Left hindlimb (tissue), 1 donor: Measurements from ENCODE around the gene DHDH.
"Not testable (repeated sequence)": the region's sequence is repeated elsewhere in the genome, so short reads cannot be mapped to it uniquely, and the experiment has no call there.

Experiments
- DNase-seq: peaks from one replicate; pipeline ENCODE4 v3.0.0-alpha.2; 2018

The DHDH gene

DNA sequence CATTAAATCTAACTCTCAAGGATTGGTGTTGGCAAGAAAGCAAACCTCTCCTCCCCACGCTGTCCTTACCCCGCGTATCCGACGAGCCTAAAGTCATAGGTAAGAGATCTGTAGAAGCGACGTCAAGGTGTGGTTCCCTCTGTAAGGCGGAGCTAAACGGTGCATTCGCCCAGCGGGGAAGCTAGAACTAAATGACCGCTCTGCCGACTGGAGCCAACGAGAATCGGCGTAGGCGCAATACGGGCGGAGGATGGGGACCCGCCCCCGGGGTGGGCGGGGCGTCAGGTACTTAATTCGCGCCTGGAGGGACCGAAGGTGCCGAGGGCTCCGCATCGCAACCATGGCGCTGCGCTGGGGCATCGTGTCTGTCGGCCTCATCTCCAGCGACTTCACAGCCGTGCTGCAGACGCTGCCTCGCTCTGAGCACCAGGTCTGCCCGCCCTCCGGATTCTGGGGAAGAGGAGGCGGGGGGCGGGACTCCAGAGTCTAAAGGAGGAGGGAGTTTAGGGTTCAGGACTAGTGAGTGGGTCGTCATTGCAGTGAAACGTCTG lies at the start of gene DHDH:
Gene DHDH, plus strand, starts transcription at position 318 of the 551 bp plus-strand sequence. Its CDS starts 23 bp downstream, at position 341.
- DNase-seq: peak; percentile 69

DNA sequence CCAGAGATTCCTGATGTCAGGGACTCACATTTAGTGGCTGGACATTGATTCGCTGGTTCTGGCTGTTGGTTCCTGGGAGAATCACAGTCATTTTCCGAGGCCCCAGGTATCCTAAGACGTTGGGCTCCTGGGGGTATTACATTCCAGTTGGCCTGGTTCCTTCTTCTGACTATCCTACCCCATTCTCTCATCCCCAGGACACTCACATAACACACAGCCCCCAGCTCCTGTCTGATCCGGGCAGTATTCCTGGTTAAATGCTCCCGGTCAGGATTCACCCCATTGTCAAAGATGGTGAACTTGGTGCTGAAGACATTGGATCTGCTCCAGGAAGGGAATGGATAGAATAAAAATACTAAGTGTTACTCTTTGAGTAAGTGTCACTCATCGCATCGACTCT lies 49.8 kb upstream of the DHDH start:
- DNase-seq: no peak

DNA sequence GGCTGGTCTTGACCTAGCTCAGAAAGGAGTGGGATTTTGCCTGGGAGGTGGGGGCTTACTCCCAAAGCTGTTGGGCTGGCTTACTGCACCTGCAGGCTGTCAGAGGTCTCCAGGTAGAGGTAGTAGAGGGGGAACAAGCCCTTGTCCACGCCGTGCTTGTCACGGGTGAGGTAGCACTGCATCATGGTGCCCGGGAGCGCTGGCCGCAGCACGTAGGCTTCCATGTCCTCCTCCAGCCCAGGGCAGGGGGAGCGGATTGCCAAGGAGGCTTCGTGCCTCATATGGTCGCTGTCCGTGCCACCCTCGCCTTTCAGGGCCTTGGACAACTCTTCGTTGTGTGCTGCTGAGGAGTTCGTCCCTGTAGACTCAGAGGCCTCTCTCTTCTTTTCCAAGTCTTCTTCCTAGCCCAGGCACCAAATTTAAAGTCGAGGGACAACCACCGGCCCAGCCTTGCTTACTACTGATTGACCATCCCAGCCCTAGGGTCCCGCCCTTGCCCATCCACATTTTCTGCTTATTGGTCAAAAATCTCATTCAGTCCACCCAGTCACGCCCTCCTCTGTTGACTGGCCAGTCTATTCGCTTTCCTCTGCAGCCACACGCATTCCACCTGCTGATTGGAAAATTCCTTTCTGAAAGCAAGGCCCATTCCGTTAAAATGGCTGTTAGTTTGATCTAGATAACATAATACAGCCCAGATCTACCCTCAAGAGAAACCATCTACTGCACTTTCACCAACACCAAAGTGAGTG lies 45.5 kb upstream of the DHDH start:
- no peak for DNase-seq

DNA sequence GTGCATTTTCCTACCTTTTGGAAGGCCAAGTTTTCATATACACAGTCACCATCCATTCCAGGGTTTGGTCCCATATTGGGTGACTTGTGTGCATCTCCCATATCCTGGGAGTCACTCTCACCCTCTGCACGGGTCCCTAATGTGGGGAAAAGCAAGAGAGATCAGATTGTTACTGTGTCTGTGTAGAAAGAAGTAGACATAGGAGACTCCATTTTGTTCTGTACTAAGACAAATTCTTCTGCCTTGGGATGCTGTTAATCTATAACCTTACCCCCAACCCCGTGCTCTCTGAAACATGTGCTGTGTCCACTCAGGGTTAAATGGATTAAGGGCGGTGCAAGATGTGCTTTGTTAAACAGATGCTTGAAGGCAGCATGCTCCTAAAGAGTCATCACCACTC lies 44.0 kb upstream of the DHDH start:
- DNase-seq: not testable (repeated sequence)

DNA sequence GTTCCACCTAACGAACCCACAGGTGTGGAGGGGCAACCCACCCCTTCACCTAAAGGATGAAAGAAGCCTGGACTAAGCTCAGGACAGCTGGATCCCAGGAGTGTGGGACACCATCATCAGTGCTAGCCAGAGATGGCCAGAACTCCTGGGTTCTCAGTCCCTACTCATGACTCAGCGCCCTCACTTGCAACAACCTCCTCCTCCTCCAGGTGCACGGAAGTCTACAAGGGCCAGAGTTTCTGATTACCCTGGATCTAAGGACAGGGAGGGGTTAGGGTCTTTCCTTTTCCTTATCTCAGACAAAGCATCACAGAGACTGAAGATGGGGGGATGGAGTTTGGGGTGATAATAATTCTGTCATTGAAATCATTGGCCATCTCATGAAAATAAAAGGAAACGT lies 42.9 kb upstream of the DHDH start:
- no peak for DNase-seq

DNA sequence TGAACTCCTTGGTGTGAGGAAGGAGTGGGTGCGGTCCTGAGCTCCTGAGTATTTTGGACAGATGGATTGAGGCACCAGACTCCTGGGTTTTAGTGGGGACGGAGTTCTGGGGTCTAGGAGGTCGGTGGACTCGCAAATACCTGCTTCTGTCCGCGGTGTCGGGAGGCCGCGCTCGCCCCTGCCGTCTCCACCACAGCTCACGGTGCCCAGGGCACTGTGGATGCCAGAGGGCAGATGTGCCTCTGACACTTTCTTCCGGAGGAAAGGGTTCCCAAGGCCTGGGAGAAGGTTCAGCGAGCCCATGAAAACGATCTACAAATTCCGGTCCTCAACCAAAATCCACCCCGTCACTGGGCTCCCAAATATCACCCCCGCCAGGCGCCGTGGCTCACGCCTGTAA lies 38.3 kb upstream of the DHDH start:
- no peak for DNase-seq

DNA sequence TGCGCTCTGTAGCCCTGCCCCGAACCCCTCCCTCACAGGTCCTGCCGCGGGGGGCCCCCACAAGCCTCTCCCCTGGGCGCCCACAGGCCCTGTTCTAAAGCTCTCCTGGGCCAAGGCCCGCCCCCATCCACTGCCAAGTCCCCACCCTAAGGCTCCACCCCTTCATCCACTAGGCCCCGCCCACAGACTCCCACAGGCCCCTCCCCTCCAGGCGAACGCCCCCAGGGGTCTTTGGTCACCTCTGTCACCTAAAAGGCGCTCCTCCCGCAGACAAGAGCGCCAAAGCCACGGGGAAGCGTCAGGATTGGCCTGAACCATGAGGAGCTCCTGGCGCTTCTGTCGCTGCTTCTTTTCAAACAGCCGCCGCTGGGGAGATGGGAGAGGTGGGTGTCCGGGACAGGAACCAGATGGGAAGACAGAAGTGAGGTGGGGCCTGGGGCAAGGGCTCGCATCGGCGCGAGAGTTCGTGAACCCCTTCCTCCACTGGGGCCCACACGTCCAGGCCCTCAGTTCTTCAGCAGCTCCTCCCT lies 37.2 kb upstream of the DHDH start:
- peak; percentile 69 for DNase-seq

DNA sequence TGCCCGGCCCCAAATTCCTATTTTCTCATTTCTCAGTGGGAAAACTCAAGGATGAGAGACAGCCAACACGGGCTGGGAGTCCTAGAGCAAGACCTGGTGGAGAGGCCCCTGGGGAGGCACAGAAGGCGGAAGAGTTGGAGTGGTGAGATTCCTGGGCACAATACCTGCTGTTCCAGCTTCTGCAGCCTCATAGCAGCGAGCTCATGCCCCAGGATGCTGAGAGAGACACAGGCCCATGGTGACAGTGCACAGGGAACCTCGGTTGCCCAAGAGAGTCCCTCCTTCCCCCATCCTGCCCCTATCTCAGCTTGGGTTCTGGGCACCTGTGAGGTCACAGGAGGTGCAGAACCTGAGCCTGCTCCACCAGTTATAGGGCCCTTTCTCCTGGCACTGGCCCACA lies 36.3 kb upstream of the DHDH start:
- no peak for DNase-seq

DNA sequence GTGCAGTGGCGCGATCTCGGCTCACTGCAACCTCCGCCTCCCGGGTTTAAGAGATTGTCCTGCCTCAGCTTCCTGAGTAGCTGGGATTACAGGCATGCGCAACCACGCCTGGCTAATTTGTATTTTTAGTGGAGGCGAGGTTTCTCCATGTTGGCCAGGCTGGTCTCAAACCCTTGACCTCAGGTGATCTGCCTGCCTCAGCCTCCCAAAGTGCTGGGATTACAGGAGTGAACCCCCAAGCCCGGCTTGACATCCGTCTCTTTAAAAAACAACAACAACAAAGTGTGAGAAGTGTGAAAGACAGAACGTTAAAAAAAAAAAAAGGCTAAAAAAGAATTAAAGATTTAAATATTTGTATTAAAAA lies 34.1 kb upstream of the DHDH start:
- not testable (repeated sequence) for DNase-seq

DNA sequence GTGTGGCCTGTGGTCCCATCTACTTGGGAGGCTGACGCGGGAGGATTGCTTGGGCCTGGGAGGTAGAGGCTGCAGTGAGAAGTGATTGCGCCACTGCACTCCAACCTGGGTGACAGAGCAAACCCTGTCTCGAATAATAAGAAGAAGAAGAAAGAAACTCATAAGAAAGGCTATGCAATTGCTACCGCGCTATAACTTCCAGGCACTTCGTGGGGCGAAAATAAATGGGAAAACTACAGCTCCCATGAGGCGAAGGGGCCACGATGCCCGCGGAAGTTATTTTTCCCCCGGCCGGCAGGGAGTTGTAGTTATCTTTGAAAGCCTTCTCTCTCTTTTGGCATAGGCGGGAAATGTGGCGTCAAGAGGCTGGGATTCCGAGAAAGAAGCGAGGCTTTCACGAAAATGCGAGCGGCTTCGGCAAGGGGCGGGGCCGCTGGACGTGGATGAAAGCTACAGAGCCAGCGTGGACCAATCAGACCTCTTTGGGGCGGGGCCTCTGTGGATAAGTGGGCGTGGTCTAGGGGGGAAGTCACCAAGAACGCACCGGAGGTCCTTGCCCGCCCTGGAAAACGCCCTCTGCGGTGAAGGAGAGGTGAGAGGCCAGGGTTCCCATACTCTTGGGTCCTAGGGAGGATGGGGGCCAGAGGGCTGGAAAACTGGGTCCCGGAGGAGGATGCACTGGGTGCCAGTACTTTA lies 33.6 kb upstream of the DHDH start, which contains the start of gene NUCB1:
Gene NUCB1, plus strand, starts transcription at position 532 of the 696 bp plus-strand sequence. CDS start 485 bp downstream, outside the sequence.
- peak; percentile 100 for DNase-seq

DNA sequence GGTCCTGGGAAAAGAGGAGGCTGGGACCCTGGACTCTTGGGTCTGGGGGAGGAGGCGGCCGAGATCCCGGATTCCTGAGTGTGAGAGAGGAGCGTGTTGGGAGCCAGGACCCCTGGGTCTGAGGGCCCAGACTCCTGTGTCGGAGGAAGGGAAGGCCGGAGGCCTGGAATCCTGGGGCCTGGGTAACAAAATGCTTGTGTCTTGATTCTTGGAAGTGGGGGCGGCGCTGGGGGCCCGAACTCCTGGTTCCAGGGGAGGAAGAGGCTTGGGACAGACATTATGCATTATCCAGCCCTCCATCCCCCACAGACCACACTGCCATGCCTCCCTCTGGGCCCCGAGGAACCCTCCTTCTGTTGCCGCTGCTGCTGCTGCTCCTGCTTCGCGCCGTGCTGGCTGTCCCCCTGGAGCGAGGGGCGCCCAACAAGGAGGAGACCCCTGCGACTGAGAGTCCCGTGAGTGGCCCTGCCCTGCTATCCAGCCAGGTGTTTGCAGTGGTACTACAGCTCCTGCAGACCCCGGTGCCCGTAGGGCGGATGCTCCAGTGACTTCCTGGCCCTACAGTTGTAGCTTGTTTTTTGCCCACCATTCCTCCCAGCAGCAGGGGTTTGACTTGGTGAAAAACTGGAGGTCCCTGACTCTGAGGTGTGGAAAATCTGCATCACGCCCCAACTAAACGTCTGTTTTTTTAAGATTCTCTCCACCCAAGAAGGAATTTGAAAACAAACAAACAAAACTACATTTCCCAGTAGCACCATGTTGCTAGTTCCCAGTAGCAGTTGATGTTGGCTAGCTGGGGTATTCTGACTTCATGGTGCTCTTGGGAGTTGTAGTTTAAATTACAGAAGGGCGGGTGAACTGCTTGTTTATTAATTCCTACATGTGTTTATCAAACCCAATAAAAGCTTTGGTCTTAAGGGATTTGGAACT lies 32.8 kb upstream of the DHDH start:
- DNase-seq: no peak

DNA sequence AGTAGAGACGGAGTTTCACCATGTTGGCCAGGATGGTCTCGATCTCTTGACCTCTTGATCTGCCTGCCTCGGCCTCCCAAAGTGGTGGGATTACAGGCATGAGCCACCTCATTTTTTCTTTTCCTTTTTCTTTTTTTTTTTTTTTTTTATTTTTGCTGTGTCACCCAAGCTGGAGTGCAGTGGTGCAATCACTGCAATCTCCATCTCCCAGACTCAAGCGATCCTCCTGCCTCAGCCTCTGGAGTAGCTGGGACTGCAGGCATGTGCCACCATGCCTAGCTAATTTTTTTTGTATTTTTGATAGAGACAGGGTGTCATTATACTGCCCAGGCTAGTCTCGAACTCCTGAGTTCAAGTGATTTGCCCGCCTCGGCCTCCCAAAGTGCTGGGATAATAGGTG lies 31.2 kb upstream of the DHDH start:
- not testable (repeated sequence) for DNase-seq

DNA sequence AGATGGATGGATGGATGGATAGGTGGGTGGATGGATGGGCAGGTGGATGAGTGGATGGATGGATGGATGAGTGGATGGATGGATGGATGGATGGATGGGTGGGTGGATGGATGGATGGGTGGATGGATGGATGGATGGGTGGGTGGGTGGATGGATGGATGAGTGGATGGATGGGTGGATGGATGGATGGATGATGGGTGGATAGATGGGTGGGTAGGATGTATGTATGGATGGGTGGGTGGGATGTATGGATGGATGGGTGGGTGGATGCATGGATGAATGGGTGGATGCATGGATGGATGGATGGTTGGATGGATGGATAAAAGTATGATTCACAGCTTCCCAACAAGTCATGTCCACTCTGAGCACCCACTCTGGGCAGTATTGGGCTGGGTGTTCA lies 29.7 kb upstream of the DHDH start:
- not testable (repeated sequence) for DNase-seq

DNA sequence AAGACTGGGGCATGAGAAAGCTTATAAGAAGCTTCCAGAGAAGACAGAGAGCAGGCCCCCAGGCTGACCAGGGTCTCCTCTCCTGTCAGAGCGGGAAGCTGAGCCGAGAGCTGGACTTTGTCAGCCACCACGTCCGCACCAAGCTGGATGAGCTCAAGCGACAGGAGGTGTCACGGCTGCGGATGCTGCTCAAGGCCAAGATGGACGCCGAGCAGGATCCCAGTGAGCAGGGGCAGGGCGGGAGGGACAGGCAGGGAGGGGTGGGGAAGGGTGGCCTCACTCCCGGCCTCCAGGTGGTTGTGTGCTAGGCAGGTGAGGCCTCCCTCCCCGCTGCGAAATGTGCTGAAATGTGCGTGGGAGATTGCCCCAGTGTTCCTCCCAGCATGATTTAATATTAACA lies 27.8 kb upstream of the DHDH start:
- DNase-seq: no peak

DNA sequence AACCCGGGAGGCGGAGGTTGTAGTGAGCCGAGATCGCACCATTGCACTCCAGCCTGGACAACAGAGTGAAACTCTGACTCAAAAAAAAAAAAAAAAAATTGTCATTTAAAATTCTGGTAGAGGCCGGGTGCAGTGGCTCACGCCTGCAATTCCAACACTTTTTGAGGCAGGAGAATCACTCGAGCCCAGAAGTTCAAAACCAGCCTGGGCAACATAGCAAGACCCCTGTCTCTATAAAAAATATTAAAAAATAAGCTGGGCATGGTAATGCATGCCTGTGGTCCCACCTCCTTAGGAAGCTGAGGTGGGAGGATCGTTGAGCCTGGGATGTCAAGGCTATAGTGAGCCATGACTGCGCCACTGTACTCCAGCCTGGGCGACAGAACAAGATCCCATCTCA lies 27.2 kb upstream of the DHDH start:
- DNase-seq: no peak

DNA sequence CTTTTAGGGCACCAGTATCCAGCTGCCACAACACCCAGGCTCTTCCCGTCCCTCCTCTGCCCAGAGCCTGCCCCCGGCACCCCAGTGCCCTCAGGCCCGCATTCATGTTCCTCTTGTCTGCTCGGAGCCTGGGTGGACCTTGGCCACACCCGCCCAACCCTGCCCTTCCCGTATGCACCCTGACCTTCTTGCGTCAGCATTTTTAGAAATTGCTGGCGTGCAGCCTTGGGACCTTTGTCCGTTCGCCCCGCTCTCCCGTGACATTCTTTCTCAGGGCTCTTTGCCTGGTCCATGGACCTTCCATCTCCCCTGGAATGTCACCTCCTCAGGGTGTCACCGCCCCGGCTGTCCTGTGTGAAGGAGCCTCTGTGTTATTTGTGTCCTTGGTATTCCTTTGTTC lies 25.8 kb upstream of the DHDH start:
- DNase-seq: no peak

DNA sequence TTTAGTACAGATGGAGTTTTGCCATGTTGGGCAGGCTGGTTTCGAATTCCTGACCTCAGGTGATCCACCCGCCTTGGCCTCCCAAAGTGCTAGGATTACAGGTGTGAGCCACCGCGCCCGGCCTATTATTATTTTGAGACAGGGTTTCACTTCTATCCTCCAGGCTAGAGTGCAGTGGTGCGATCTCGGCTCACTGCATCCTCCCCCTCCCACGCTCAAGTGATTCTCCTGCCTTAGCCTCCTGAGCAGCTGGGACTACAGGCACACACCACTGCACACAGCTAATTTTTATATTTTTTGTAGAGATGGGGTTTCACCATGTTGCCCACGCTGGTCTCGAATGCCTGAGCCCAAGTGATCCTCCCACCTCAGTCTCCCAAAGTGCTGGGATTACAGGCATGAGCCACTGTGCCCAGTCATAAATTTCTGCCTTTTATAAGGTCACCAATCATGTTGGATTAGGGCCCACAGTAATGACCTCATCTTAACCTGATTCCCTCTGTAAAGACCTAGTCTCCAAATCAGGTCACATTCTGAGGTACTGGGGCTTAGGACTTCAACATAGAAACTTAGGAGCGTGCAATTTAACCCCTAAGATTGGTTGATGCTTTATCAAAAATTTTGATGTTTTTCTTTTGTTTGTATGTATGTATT lies 23.9 kb upstream of the DHDH start:
- DNase-seq: not testable (repeated sequence)

DNA sequence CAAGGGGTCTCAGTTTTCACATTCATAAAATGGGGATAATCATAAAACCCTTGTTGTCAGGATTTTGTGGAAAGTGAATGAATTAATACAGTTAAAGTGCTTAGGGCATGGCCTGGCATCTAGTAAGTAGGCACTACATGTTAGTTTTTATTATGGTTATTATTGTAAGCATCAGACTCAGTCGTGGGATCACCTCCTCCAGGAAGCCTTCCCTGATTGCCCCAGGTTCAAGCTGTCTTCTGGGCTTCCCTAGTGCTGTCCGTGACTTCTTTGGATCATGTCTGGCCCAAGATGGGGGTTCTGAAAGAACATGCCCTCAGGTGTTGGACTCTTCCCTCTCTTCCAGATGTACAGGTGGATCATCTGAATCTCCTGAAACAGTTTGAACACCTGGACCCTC lies 22.7 kb upstream of the DHDH start:
- no peak for DNase-seq

DNA sequence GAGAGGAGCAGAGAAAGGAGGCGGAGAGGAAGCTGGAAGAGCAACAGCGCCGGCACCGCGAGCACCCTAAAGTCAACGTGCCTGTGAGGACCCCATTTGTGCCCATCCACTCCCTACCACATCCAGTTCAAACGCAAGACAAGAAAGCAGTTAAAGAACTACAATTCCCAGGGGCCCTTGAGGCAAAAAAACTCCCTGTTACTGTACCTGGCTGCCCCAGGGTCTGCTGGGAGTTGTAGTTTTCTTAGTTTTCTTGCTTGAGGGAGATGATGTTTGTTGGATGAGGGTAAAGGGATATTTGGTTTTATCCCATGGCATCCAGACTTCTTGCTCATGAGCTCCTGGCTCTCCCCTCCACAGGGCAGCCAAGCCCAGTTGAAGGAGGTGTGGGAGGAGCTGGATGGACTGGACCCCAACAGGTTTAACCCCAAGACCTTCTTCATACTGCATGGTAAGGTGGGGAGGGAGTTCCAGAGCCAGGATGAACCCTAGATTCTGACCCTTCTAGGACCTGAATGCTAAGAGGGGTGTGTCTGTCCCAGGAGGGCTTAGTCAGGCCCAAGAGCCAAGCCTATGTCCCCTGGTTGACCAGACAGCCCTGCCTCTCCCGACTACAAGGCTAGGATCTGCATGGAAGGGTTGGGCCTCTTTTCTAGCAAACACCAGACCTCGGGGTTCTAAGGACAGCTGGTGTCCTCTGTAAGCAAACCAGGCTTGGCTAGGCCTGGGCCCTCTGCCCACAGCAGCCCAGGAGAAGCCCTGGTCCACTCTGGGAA lies 20.2 kb upstream of the DHDH start:
- no peak for DNase-seq

DNA sequence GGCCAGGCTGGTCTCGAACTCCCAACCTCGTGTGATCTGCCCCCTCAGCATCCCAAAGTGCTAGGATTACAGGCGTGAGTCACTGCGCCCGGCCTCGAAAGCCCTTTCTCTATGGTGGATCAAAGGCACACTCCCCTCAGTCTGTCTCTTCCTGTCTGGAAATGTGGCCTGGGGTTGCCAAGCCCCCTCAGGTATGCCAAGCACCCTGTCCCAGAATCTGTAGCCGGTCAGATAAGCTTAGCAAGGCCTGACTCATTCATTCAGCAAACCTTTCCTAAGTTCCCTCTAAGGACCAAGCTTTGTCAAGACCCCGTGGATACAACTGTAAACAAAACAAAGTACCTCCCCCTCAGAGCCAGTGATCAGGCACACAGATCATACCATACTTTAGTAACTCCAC lies 19.3 kb upstream of the DHDH start:
- DNase-seq: no peak

DNA sequence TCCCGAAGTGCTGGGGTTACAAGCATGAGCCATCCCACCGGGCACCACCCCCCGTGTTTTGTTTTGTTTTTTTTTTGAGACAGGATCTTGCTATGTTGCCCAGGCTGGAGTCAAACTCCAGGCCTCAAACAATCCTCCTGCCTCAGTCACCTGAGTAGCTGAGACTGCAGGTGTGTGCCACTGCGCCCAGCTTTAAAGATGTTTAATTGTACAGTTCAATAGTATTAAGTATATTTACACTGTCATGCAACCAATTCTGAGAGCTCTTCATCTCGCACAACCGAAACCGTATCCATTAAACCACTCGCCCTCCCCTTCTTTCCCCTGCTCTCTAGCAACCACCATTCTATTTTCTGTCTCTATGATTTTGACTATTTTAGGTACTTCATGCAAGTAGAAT lies 17.7 kb upstream of the DHDH start:
- no peak for DNase-seq
